ENCODE measurements around the gene C12orf56. TPM values are rescaled to one million over a fixed set of nuclear protein-coding genes. Genes with fewer than 3 reads are reported as not detected.

The C12orf56 gene
- total and polyA plus RNA-seq, 4 donors, result 0.08 to 0.47 (median 0.24) TPM; not detected in 1

DNA sequence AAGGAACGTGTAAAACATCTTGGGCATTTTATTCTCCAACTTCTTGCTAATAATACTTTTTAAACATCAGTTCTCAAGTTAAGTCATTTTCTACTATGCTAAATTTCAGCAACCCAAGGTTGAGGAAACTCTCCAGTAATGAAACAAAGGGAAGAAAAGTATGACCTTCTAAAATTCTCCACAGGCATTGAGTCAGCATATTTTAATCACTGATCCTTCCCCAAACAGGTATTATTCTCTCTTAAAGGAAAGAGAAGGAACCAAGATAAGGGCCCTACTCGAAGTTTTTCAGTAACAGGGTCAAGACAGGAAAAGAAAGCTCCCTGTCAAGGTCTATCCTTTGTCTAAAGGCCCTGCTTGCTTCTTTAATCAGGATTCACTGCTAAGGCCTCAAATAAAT, 171.4 kb downstream of the C12orf56 start:
- H3K9ac ChIP-seq (ENCODE audit: low read depth in 1 of 2, low read length in 2 of 2), result no peak overlapping the region
- TF ChIP-seq, protein P1, sequence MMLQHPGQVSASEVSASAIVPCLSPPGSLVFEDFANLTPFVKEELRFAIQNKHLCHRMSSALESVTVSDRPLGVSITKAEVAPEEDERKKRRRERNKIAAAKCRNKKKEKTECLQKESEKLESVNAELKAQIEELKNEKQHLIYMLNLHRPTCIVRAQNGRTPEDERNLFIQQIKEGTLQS (IDR thresholded peaks at IDR 0.05), result no peak
- TF ChIP-seq RXRA (IDR thresholded peaks at IDR 0.05) (no peak), FOXA1 (IDR thresholded peaks at IDR 0.05) (no peak), RAD21 (IDR thresholded peaks at IDR 0.05) (no peak), GABPA (IDR thresholded peaks at IDR 0.05 in 1 of 2, conservative IDR thresholded peaks at IDR 0.05 in 1 of 2) (no peak), YY1 (IDR thresholded peaks at IDR 0.05) (no peak), FOXA2 (IDR thresholded peaks at IDR 0.05) (no peak), TAF1 (conservative IDR thresholded peaks at IDR 0.05) (no peak), HNF4G (IDR thresholded peaks at IDR 0.05) (no peak), JUND (IDR thresholded peaks at IDR 0.05) (no peak), NR2F2 (IDR thresholded peaks at IDR 0.05) (no peak), EGR1 (IDR thresholded peaks at IDR 0.05; ENCODE audit: low read depth in 2 of 2) (no peak), SP1 (IDR thresholded peaks at IDR 0.05) (no peak), HNF4A (conservative IDR thresholded peaks at IDR 0.05) (no peak)
- TF ChIP-seq, protein P2, sequence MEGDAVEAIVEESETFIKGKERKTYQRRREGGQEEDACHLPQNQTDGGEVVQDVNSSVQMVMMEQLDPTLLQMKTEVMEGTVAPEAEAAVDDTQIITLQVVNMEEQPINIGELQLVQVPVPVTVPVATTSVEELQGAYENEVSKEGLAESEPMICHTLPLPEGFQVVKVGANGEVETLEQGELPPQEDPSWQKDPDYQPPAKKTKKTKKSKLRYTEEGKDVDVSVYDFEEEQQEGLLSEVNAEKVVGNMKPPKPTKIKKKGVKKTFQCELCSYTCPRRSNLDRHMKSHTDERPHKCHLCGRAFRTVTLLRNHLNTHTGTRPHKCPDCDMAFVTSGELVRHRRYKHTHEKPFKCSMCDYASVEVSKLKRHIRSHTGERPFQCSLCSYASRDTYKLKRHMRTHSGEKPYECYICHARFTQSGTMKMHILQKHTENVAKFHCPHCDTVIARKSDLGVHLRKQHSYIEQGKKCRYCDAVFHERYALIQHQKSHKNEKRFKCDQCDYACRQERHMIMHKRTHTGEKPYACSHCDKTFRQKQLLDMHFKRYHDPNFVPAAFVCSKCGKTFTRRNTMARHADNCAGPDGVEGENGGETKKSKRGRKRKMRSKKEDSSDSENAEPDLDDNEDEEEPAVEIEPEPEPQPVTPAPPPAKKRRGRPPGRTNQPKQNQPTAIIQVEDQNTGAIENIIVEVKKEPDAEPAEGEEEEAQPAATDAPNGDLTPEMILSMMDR (IDR thresholded peaks at IDR 0.05; ENCODE audit: low read depth, low read length, missing input control), result no peak
- TF ChIP-seq, protein P3, sequence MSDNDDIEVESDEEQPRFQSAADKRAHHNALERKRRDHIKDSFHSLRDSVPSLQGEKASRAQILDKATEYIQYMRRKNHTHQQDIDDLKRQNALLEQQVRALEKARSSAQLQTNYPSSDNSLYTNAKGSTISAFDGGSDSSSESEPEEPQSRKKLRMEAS (IDR thresholded peaks at IDR 0.05), result no peak
- H3K27ac ChIP-seq (ENCODE audit: low read depth in 1 of 2, low read length in 2 of 2), result no peak overlapping the region
- 51% methylated on average over 2 of the region's 2 CpGs for WGBS
- no peaks in the 10 kb centered on the region for H3K9me3 ChIP-seq (ENCODE audit: control insufficient read depth in 4 of 4, low read length in 3 of 4)
- peaks cover 0 to 4% (median under 1%) of the 10 kb centered on the region in 4 donors for H3K36me3 ChIP-seq (ENCODE audit: control insufficient read depth in 4 of 4, insufficient read depth in 3 of 4, low read depth in 1 of 4, low read length in 3 of 4)
- peaks cover 0 to 11% (median 8%) of the 10 kb centered on the region in 4 donors for H3K4me1 ChIP-seq (ENCODE audit: control insufficient read depth in 4 of 4, insufficient read depth in 4 of 4, low read length in 3 of 4)
- H3K4me3 ChIP-seq (ENCODE audit: low read depth in 1 of 3, low read length in 3 of 3), result no peak overlapping the region
- no peak for DNase-seq (ENCODE audit: low spot score)
- no peaks in the 10 kb centered on the region for H3K27me3 ChIP-seq (ENCODE audit: control insufficient read depth in 4 of 4, insufficient read depth in 4 of 4, low read length in 3 of 4)

DNA sequence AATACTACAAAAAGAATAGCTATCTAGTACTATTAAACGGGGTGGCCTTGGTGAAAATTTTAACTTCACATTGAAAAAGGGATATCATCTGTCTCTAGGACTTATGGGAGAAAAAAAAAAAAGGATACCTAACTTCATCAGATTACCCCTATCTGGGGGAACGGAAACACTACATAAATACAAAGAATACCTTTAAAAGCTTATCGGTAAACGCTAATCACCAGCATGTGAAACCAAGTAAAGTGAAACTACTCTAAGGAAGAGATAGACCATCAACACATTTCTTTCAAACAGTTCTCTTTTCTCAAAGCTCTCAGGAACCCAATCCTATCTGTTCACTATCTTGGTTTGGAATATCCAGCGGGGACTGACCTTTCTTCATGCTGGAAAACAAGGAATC, 172.0 kb downstream of the C12orf56 start:
- Histone ChIP-seq H3K9me3 (ENCODE audit: control insufficient read depth in 4 of 4, low read length in 3 of 4) (no peaks in the 10 kb centered on the region), H3K9ac (ENCODE audit: low read depth in 1 of 2, low read length in 2 of 2) (no peak overlapping the region), H3K27me3 (ENCODE audit: control insufficient read depth in 4 of 4, insufficient read depth in 4 of 4, low read length in 3 of 4) (no peaks in the 10 kb centered on the region), H3K27ac (ENCODE audit: low read depth in 1 of 2, low read length in 2 of 2) (no peak overlapping the region), H3K4me3 (ENCODE audit: low read depth in 1 of 3, low read length in 3 of 3) (no peak overlapping the region), H3K36me3 (ENCODE audit: control insufficient read depth in 4 of 4, insufficient read depth in 3 of 4, low read depth in 1 of 4, low read length in 3 of 4) (peaks cover 0 to 8% (median 2%) of the 10 kb centered on the region in 4 donors), H3K4me1 (ENCODE audit: control insufficient read depth in 4 of 4, insufficient read depth in 4 of 4, low read length in 3 of 4) (peaks cover 0 to 11% (median 8%) of the 10 kb centered on the region in 4 donors)
- TF ChIP-seq TAF1 (conservative IDR thresholded peaks at IDR 0.05) (no peak), HNF4A (conservative IDR thresholded peaks at IDR 0.05) (no peak), GABPA (IDR thresholded peaks at IDR 0.05 in 1 of 2, conservative IDR thresholded peaks at IDR 0.05 in 1 of 2) (no peak), EGR1 (IDR thresholded peaks at IDR 0.05; ENCODE audit: low read depth in 2 of 2) (no peak), NR2F2 (IDR thresholded peaks at IDR 0.05) (no peak), SP1 (IDR thresholded peaks at IDR 0.05) (no peak), RAD21 (IDR thresholded peaks at IDR 0.05) (no peak), FOXA2 (IDR thresholded peaks at IDR 0.05) (no peak), RXRA (IDR thresholded peaks at IDR 0.05) (no peak), JUND (IDR thresholded peaks at IDR 0.05) (no peak), FOXA1 (IDR thresholded peaks at IDR 0.05) (no peak), YY1 (IDR thresholded peaks at IDR 0.05) (no peak), HNF4G (IDR thresholded peaks at IDR 0.05) (no peak)
- TF ChIP-seq, protein P1 (IDR thresholded peaks at IDR 0.05), result no peak
- TF ChIP-seq, protein P4, sequence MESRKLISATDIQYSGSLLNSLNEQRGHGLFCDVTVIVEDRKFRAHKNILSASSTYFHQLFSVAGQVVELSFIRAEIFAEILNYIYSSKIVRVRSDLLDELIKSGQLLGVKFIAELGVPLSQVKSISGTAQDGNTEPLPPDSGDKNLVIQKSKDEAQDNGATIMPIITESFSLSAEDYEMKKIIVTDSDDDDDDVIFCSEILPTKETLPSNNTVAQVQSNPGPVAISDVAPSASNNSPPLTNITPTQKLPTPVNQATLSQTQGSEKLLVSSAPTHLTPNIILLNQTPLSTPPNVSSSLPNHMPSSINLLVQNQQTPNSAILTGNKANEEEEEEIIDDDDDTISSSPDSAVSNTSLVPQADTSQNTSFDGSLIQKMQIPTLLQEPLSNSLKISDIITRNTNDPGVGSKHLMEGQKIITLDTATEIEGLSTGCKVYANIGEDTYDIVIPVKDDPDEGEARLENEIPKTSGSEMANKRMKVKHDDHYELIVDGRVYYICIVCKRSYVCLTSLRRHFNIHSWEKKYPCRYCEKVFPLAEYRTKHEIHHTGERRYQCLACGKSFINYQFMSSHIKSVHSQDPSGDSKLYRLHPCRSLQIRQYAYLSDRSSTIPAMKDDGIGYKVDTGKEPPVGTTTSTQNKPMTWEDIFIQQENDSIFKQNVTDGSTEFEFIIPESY (IDR thresholded peaks at IDR 0.05), result no peak
- TF ChIP-seq, protein P2 (IDR thresholded peaks at IDR 0.05; ENCODE audit: low read depth, low read length, missing input control), result no peak
- TF ChIP-seq, protein P5, sequence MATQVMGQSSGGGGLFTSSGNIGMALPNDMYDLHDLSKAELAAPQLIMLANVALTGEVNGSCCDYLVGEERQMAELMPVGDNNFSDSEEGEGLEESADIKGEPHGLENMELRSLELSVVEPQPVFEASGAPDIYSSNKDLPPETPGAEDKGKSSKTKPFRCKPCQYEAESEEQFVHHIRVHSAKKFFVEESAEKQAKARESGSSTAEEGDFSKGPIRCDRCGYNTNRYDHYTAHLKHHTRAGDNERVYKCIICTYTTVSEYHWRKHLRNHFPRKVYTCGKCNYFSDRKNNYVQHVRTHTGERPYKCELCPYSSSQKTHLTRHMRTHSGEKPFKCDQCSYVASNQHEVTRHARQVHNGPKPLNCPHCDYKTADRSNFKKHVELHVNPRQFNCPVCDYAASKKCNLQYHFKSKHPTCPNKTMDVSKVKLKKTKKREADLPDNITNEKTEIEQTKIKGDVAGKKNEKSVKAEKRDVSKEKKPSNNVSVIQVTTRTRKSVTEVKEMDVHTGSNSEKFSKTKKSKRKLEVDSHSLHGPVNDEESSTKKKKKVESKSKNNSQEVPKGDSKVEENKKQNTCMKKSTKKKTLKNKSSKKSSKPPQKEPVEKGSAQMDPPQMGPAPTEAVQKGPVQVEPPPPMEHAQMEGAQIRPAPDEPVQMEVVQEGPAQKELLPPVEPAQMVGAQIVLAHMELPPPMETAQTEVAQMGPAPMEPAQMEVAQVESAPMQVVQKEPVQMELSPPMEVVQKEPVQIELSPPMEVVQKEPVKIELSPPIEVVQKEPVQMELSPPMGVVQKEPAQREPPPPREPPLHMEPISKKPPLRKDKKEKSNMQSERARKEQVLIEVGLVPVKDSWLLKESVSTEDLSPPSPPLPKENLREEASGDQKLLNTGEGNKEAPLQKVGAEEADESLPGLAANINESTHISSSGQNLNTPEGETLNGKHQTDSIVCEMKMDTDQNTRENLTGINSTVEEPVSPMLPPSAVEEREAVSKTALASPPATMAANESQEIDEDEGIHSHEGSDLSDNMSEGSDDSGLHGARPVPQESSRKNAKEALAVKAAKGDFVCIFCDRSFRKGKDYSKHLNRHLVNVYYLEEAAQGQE (IDR thresholded peaks at IDR 0.05), result no peak
- TF ChIP-seq, protein P3 (IDR thresholded peaks at IDR 0.05), result no peak
- WGBS, result 74% methylated on average over 5 of the region's 5 CpGs
- DNase-seq (ENCODE audit: low spot score), result no peak
